Colonic mucosa (tissue), 4 donors: ENCODE data around the gene CAMTA1. TPM values are rescaled to one million over a fixed set of nuclear protein-coding genes. Genes with fewer than 3 reads are reported as not detected.

Experiments used
- DNase-seq: peaks from one replicate; pipeline ENCODE4 v3.0.0-alpha.2; 2020
- H3K27ac ChIP-seq: fragments of 200-600 bp; one replicate; pipeline ENCODE4 v1.8.0; 2021
- H3K27me3 ChIP-seq: fragments of 200-600 bp; one replicate; pipeline ENCODE4 v1.8.0; 2021
- H3K36me3 ChIP-seq: fragments of 200-600 bp; one replicate; pipeline ENCODE4 v1.8.0; 2021
- H3K4me1 ChIP-seq: fragments of 200-600 bp; one replicate; pipeline ENCODE4 v1.8.0; 2021; ENCODE audit warnings: mild to moderate bottlenecking
- H3K4me3 ChIP-seq: fragments of 200-600 bp; one replicate; pipeline ENCODE4 v1.8.0; 2021
- H3K9ac ChIP-seq, 2 donors: one replicate each; pipeline ENCODE4 v1.7.0; 2013; ENCODE audit warnings: control low read depth in 2 of 2, low read depth in 2 of 2, low read length in 2 of 2
- H3K9me3 ChIP-seq: fragments of 200-600 bp; one replicate; pipeline ENCODE4 v1.8.0; 2021
- CTCF ChIP-seq: fragments of 200-600 bp; IDR thresholded peaks from one replicate; pipeline ENCODE4 v1.8.0; 2022; ENCODE audit warnings: antibody characterized with exemption, mild to moderate bottlenecking
- intact Hi-C: fragments of 100-400 bp; cut with DNase I; formaldehyde crosslinking; loops from one replicate; pipeline ENCODE4 v1.14.1; 2022
- total RNA-seq, 2 donors: library from RNA; stranded (reverse); fragmentation: NEBNext Ultra II Directional in 1 of 2; extraction: Animal tissue kit (Norgen Biotek cat#: 25700) in 1 of 2; gene quantifications; one replicate each; pipeline ENCODE4 v1.2.1, GENCODE V29; 2021
- donor health status: healthy.
- donor health status: DM: no; HTN: no; CAD: no.
- donor health status: DM: no; HTN: no; CAD: no.

CAMTA1 gene
- total RNA-seq, 2 donors from 2014 or later, result 76.8 to 92.8 TPM

DNA sequence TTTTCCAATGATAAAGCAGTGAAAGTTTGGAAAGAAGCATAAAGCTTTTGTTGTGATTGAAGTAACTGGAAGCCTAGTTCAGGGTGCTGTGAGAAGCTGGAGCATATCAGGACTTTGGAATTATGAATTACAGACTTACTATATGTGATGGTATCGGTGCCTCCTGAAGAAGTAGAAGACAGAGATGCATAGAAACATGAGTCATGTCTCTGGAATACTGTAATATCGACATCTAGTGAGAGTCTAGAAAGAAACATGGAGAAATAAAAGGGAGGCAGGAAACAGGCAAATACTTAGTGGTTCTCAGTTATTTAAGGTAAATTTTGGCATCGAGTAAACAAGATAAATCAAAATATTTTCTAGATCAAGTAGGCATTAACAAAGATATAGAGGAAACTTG is 103.0 kb downstream of the CAMTA1 start:
- TF ChIP-seq CTCF, result no peak
- intact Hi-C loops, result loop anchor here (5.0 kb wide), 1 partner anchor 91 kb away; no protein-coding TSS in a partner anchor
- no peak for DNase-seq
- Histone ChIP-seq H3K9ac (no peak overlapping the region), H3K36me3 (no peaks in the 10 kb centered on the region), H3K4me3 (no peak overlapping the region), H3K4me1 (no peaks in the 10 kb centered on the region), H3K27ac (no peak overlapping the region), H3K9me3 (no peaks in the 10 kb centered on the region), H3K27me3 (no peaks in the 10 kb centered on the region)

DNA sequence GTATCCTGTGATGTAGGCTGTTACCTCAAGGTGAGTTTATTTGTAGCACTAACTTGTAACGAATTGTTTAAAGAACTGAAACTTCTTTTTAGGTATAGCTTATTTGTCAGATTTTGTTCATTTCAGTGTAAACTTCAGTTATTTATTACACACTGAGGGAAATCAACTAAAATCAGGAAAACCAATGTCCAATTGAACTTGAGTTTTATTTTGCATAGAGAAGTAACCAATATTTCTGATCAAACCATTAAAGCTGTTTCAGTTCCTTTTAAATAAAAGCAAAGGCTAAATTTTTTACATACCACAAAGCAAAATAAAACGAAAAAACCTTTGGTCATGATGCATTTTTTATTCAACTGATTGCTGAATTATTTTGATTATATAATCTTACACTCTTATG is 103.6 kb downstream of the CAMTA1 start:
- no peak for DNase-seq
- Histone ChIP-seq H3K27ac (no peak overlapping the region), H3K4me1 (no peaks in the 10 kb centered on the region), H3K4me3 (no peak overlapping the region), H3K36me3 (no peaks in the 10 kb centered on the region), H3K9me3 (no peaks in the 10 kb centered on the region), H3K27me3 (no peaks in the 10 kb centered on the region), H3K9ac (no peak overlapping the region)
- TF ChIP-seq CTCF, result no peak
- intact Hi-C loops, result loop anchor here (5.0 kb wide), 1 partner anchor 92 kb away; no protein-coding TSS in a partner anchor

GRCh38 chr1:6889875-6890480 is 104.7 kb downstream of the CAMTA1 start:
- no peak overlapping the region for H3K4me3 ChIP-seq
- intact Hi-C loops, result loop anchor here (5.0 to 10.0 kb wide), 2 partner anchors 93 to 165 kb away; no protein-coding TSS in a partner anchor
- no peaks in the 10 kb centered on the region for H3K27me3 ChIP-seq
- H3K4me1 ChIP-seq, result no peaks in the 10 kb centered on the region
- DNase-seq, result peak; percentile 69
- H3K27ac ChIP-seq, result no peak overlapping the region
- no peak overlapping the region for H3K9ac ChIP-seq
- H3K36me3 ChIP-seq, result no peaks in the 10 kb centered on the region
- peak; percentile 74 for TF ChIP-seq CTCF
- H3K9me3 ChIP-seq, result no peaks in the 10 kb centered on the region

GRCh38 chr1:6890686-6891085 is 105.4 kb downstream of the CAMTA1 start:
- no peaks in the 10 kb centered on the region for H3K9me3 ChIP-seq
- DNase-seq, result no peak
- H3K4me3 ChIP-seq, result no peak overlapping the region
- H3K36me3 ChIP-seq, result no peaks in the 10 kb centered on the region
- intact Hi-C loops, result loop anchor here (10.0 kb wide), 1 partner anchor 166 kb away; no protein-coding TSS in a partner anchor
- no peak overlapping the region for H3K9ac ChIP-seq
- TF ChIP-seq CTCF, result no peak
- H3K4me1 ChIP-seq, result no peaks in the 10 kb centered on the region
- H3K27me3 ChIP-seq, result no peaks in the 10 kb centered on the region
- H3K27ac ChIP-seq, result no peak overlapping the region

- no peak for TF ChIP-seq CTCF
- intact Hi-C loops, result loop anchor here (10.0 kb wide), 1 partner anchor 167 kb away; no protein-coding TSS in a partner anchor
- DNase-seq, result no peak
Observed at GRCh38 chr1:6891781-6892579, 106.7 kb downstream of the CAMTA1 start.

More at GRCh38 chr1:6891781-6892579, 106.7 kb downstream of the CAMTA1 start:
- no peak overlapping the region for H3K27ac ChIP-seq
- no peak overlapping the region for H3K9ac ChIP-seq
- no peaks in the 10 kb centered on the region for H3K36me3 ChIP-seq
- H3K9me3 ChIP-seq, result no peaks in the 10 kb centered on the region
- no peaks in the 10 kb centered on the region for H3K27me3 ChIP-seq
- no peak overlapping the region for H3K4me3 ChIP-seq
- H3K4me1 ChIP-seq, result no peaks in the 10 kb centered on the region
